SK-MEL-5 (cell line): ENCODE results near the gene PPP1R12A. TPM values are rescaled to one million over a fixed set of nuclear protein-coding genes. Genes with fewer than 3 reads are reported as not detected.
"Not testable (repeated sequence)": the region's sequence is repeated elsewhere in the genome, so short reads cannot be mapped to it uniquely, and the experiment has no call there.

Source experiments
- DNase-seq: peaks from one replicate; pipeline ENCODE4 v3.0.0-alpha.2; 2016; ENCODE audit warnings: low read depth, low spot score
- in situ Hi-C: cut with HindIII; loops from 2 replicates; pipeline ENCODE4 v1.10.0; 2016; ENCODE audit warnings: low sequenced_read_pairs, high pct_unique_total_duplicates, low pct_unique_long_range_greater_than_20kb
- polyA plus RNA-seq, 2 experiments: library from polyadenylated mRNA; depleted of rRNA; stranded (reverse); fragments of >200 nt; gene quantifications; 2 replicates each; pipeline ENCODE4 v1.2.3, GENCODE V29; 2015
- total RNA-seq: library from RNA; depleted of rRNA; stranded (reverse); fragments of >200 nt; shearing (Covaris generic); gene quantifications from 2 replicates; pipeline ENCODE4 v1.2.3, GENCODE V29; 2014; rRNA removed

The PPP1R12A gene
- 41.4 and 44.4 TPM in 2 replicates for total RNA-seq
- polyA plus RNA-seq (2015; cell fraction: cytosol; rRNA removed) = 19.2 and 23.3 TPM in 2 replicates
- polyA plus RNA-seq (2015; cell fraction: nucleus; rRNA removed) = 106 and 108 TPM in 2 replicates

DNA sequence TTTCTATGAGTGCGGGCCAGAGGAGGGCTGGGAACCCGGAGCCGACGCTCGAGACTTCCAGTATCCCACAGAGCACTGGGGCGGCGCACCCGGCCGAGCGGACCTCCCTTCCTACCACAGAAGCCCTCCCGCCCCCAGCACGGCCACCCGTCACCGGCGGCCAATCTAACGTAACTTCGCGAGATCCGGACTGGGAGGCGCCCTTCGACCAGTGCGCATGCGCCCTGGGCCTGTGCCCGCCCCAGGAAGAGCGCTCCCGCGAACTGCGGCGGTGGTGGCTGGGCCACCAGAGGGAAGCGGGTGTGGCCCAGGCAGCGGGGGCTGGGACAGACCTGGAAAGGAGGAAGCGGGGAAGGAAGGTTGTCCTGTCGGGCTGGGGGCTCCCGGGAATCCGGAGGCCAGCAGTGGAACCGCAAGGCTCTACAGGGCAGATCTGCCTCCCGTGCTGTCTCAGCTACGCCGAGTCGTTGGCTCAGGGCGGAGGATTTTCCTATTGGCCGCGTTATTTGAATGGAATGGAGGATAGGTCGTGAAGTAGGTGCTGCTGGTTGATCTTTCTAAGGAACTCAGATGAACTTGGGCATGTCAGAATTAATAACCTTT is at the start of gene PPP1R12A:
Gene PPP1R12A (minus strand): TSS at position 77 of the 603 bp plus-strand sequence. CDS start 166 bp downstream, outside the sequence.
- DNase-seq = peak; percentile 97
- in situ Hi-C loops = no loop called here

DNA sequence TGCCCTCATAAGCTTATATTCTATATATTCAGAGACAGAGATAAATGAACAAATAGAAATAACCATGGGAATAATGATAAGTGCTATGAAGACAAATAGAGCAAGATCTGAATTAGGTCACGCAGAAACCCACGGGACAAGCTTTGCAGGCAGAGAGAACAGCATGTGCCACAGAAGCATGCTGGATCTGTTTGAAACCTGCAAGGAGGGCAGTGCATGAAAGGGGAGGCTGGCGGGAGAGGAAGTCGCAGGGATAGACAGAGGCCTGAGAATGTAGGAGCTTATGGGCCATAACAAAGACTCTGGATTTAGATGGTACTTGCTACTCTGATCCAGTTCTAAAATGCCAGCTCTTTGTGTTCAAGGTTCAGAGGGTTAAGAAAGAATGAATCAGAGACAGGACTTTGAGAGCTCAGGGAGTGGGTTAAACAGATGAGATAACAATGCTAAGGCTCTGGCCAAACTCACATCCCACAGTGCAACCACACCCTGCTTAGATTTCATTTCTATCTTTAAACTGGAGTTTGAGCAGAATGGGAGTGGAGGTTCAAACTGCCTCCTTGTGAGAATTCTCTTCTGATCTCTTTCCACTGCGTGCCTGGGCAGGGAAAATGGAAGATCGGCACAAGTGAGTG is 49.2 kb upstream of the PPP1R12A start:
- in situ Hi-C loops = no loop called here
- DNase-seq = no peak

DNA sequence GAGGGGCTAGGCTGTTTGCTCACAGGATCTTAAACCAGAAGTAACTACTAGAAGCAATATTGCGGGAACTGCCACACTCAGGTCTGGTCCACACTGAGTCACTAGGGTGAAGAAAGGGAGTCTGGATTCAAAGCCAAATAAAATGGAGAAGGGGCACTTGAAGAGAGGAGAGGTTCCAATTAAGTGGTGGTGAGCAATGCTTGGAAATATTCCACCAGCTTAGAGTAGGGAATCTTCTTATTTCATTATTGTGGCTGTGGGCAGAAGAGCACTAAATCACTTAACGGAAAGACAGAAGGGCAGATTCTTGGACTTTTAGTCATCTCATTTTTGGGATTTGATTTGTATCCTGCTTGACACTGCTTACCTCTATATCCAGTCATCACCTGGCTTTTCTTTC is 48.6 kb upstream of the PPP1R12A start:
- no peak for DNase-seq
- in situ Hi-C loops = no loop called here

DNA sequence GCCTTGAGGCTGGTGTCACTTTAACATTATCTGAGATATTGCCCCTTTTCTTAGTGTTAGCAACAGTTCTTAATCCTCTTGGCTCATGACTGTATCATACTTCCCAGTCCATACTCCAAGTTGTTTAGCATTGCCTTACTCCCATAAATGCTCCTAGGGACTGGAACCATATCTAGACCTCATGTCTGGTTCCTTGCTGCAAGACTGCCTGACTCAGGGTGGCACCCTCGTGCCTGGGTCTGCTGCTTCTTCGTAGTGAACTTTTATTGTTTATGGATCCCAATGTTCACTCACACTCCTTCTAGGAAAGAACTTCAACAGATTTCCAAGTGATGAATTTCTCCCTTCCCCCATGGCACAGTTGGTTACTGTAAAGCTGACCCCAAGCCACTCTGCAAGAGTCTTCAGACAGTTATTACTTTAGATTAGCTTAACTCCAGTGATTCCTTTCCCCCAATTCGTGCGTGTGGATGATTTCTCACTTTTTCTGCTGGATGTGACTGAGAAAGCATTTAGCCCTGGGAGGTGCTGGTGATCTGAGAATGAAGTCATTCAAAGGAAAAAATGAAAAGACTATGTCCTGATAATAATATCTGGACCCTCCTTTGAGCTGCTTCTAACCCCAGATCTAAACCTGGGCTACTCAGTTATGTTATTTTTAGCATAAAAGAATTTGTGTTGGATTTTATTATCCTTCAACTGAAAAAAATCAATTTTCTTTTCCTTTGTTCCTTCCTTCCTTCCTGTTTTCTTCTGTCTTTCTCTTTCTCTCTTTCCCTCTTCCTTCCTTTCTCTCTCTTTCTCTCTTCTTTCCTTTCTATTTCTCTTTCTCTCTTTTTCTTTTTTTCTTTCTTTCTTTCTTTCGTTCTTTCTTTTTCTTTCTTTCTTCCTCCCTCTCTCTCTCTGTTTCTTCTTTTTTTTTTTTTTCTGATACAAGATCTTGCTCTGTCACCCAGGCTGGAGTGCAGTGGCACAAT is 47.5 kb upstream of the PPP1R12A start:
- in situ Hi-C loops = no loop called here
- no peak for DNase-seq

DNA sequence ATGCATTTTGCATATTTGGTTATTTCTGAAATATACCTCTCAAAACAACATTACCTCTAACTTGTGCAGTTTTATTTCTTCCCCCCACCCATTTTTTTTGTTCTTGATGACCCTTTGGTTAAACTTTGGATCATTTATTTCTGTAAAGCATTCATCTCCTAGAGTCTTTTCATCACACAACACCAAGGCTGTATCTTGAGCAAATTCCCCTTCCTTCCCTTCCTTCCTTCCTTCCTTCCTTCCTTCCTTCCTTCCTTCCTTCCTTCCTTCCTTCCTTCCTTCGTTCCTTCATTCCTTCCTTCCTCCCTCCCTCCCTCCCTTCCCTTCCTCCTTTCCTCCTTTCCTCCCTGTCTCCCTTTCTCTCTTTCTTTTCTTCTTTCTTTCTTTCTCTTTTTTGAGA is 43.8 kb upstream of the PPP1R12A start:
- DNase-seq = no peak
- in situ Hi-C loops = no loop called here

DNA sequence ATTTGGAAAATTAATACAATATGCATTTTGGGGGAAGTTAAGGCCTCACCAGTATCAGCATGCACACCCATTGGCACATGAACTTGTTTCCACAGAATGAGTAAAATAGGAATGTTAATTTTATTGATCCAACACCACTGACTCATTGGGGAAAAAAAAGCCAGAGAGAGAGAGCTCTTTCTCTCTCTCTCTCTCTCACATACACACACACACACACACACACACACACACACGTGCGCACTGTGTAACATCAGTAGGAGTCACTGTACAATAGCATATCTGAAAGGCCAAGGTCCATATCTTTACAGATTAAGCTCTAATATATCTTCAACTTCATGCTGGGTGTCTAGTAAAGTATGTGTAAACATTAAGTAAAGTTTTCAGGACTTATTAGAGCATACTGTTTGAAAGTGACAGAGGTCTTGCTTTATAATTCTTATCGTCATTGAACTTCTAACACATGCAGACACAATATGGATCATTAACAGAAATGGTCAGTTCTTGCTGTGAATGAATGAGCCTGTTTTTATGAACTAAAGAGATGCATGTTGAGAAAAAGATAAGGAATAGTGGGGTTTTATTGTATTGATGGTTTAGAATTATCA is 43.1 kb upstream of the PPP1R12A start:
- in situ Hi-C loops, DNase-seq: not testable (repeated sequence)

DNA sequence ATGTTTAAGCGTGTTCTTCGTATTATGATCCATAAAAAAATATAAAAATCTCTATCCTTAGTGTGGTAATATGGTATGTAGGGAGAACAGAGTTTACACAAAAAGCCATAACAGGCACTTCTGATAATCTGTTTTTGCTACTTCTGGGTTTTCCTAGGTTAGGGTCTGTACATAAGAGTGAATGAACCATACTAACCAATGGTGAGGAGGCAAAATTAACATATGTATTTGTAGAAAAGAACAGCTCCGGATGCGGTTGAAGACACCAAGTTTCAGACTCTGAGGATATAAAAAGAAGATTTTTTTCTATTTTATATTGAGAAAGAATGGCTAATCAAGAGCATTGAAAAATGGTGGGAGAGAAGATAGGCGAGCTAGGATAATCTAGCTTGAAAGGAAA is 40.2 kb upstream of the PPP1R12A start:
- DNase-seq = no peak
- in situ Hi-C loops = no loop called here

DNA sequence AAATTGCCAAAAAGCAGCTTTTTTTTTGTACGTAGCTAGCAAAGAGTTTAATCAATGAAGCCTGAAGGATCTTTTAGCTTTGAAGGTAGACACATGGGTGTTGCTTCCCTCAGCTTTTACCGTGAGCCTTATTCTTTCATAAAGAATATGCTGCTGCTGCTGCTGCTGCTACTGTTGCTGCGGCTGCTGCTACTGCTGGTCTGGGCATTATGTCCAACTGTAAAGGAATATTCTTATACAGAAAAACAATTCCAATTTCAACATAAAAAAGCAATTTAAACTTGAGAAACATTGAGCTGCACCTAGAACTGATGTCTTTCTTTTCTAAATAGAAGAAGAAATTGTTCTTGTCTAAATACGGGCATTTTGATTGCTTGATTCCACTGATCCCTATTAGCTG is 38.9 kb upstream of the PPP1R12A start:
- in situ Hi-C loops = no loop called here
- DNase-seq = no peak

DNA sequence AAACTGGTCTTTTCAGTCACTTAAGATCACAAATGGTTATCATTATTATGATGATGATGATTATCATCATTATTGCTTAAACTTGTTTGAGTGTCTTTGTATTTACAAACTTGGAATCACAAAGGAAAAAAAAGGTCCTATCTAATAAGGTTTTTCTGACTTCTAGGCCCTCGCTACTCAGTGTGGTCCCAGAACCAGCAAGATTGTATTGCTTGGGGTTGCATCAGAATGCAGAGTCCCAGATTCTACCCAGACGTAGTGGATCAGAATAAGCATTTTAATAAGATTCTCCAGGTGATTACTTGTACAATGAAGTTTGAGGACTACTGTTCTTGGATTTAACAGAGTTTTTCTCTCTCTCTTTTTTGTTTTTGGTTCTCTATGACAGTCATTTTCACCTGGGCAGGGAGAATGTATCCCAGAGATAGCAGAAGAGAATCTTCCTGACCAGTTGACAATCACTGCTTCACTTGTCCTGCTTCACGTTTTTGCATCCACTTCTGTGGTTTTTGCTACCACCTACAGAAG is 29.3 kb upstream of the PPP1R12A start:
- in situ Hi-C loops = no loop called here
- no peak for DNase-seq

DNA sequence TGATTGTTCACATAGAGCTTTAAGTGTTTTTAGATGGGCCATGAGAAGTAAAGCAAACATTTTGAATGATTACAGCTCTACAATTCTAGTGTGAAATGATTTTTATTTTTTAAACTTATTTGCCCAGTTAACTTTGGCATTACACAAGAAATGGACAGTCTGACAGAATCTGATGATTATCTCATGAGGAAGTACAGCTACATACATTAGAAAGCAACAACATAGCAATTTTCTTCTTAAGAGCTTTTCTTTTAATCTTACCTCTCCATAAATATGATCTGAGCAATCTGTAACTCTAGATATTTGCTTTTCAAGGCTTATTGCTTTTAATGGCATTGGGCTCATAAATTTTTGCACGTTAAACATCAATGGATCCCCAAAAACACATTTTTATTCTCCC is 26.5 kb upstream of the PPP1R12A start:
- no peak for DNase-seq
- in situ Hi-C loops = no loop called here

DNA sequence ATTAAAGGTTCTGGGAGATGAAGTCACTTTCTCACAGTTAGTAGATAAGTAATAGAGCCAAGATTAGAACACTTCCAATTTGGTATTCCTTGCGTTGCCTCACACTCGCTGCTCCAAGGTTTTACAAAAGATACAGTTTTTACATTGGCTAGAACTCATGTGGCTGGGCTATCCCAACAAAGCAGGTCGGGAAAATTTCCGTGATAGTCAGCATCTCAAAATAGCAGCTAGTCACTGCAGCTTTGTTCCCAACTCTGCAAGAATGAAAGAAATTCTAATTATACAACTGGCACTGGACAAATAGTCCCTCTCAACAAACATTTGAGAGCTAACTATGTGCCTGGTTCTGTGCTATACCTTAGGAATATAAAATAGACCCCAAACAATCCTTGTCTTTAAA is 24.6 kb upstream of the PPP1R12A start:
- DNase-seq = no peak
- in situ Hi-C loops = no loop called here

DNA sequence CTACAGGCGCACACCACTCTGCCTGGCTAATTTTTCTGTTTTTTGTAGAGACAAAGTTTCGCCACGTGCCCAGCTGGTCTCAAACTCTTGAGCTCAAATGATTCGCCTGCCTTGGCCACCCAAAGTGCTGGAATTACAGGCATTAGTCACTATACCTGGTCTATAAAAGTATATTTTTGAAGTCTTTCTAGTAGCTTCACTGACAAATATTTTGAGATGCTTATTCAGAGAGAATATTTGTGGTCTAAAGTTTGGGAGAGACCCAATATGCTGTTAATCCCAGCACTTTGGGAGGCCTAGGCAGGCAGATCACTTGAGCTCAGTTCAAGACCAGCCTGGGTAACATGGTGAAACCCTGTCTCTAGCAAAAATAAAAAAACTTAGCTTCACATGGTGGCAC is 22.0 kb upstream of the PPP1R12A start:
- in situ Hi-C loops = no loop called here
- no peak for DNase-seq

DNA sequence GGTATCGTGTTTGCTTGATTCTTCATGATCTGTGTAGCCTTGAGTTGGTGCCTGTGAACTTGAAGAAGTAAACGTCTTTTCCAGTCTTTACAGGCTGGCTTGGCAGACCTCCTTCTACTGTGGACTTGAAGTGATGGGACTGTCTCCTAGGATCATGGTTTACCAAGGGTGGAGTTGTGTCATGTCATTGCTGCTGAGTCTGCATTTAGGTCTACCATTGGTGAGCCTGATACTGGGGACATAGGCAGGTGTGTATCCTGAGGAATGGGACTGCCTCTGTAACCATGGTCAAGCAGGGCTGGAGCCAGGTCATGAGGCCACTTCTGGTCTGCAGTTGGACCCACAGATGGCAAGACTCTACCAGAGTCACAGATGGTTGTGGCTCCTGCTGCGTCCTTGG is 20.7 kb upstream of the PPP1R12A start:
- in situ Hi-C loops = no loop called here
- no peak for DNase-seq

DNA sequence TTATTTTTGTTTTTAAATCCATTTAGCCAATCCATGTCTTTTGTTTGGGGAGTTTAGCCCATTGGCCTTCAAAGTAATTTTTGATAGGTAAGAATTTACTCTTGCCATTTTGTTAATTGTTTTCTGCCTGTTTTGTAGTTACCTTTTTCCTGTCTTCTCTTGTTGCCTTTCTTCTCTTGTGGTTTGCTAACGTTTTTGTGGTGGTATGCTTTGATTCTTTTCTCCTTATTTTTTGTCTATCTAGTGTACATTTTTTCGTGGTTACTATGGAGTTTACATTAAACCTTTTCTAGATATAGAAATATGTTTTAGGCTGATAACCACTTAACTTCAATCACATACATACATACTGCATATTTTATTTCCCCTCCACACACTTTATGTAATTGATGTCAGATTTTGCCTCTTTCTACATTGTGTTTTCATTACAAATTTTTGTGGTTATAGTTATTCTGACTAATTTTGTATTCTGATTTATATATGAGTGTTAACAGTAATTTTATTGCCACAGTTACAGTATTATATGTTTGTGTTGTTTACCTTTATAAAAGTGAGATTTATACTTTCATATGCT is 19.2 kb upstream of the PPP1R12A start:
- in situ Hi-C loops = no loop called here
- DNase-seq = no peak

DNA sequence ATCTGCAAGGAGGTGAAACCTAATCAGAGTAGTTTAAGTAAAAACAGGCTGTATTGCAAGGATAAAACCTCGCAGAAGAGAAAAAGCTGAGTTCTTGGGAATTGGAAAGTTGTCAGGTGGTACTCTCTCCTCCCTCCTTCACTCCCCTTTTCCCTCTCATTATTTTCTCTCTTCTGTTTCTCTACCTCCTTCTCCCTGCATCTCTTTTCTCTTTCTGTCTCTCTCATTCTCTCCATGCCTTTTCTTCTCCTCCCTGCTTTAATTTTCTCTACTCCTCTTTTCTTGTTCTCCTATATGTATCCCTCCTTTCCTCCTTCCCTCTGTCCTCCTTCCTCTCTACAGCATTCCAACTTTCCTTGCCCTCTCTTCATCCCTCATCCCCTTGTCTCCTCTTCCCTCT is 14.2 kb upstream of the PPP1R12A start:
- no peak for DNase-seq
- in situ Hi-C loops = no loop called here

DNA sequence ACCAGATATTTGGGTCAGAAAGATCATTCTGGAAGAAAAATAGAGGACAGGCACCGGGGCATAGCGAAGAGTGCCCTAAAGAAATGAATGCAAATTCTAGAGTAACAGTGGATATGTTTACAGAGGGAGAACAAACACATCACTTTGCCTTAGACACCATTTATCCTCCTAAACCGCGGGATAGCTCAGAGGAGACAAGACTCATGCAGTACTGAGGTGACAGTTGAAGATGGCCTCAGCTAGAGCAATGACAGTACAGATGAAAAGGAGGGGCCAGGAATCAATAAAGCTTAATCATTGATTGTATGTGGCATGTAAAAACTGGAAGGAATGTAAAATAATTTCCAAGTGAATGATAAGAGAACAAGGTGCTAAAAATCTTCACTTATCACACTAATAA is 10.5 kb upstream of the PPP1R12A start:
- DNase-seq = no peak
- in situ Hi-C loops = no loop called here

DNA sequence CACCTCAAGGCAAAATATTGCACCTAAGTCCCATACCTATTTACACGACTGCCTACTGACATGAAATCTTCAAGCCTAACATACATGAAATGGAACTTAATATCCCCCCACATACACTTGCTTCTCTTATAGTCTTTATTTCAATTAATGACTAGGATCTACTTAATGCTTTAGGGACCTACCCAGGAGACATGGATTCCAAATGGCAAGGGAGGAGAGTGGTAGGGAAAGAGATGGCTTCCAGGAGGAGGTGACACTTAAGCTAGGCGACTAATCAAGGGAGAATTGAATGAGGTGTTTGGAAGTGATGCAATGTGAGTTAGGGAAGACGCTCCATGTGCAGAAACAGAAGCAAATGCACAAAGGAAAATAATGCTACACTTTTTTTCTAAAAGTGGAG is 9.7 kb upstream of the PPP1R12A start:
- no peak for DNase-seq
- in situ Hi-C loops = no loop called here
